ENCODE data around the gene ESRRG.

ESRRG gene

GRCh38 chr1:216732121-216732520 is 8.9 kb upstream of the ESRRG start:
- Histone ChIP-seq H3K36me3 (ENCODE audit: insufficient read depth, low read length) (no peaks in the 10 kb centered on the region), H3F3A (ENCODE audit: low read depth) (no peaks in the 10 kb centered on the region), H3K4me3 (ENCODE audit: low read length, poor library complexity, severe bottlenecking) (no peak overlapping the region), H3K4me1 (ENCODE audit: insufficient read depth, low read length, poor library complexity, severe bottlenecking) (no peaks in the 10 kb centered on the region), H4K20me1 (ENCODE audit: insufficient read depth, low read length, poor library complexity, severe bottlenecking) (no peaks in the 10 kb centered on the region), H2AFZ (ENCODE audit: low read length) (no peak overlapping the region), H3K9ac (ENCODE audit: low read depth, low read length, poor library complexity, severe bottlenecking) (no peak overlapping the region), H3K9me3 (ENCODE audit: insufficient read depth, low read depth, low read length) (0 out of 2 replicates have a peak, but pooled peaks cover 4% of the 10 kb centered on the region), H3K4me2 (ENCODE audit: low read depth, low read length, poor library complexity, severe bottlenecking) (no peak overlapping the region), H3K9me2 (replicated peaks; ENCODE audit: low read depth, low read length) (no peaks in the 10 kb centered on the region), H3K27me3 (ENCODE audit: insufficient read depth, low read length, poor library complexity, severe bottlenecking) (no peaks in the 10 kb centered on the region), H3K79me2 (ENCODE audit: insufficient read depth, low read length) (no peaks in the 10 kb centered on the region)
- TF ChIP-seq CTCF (conservative IDR thresholded peaks at IDR 0.05; ENCODE audit: low read length) (no peak), EZH2phosphoT487 (IDR thresholded peaks at IDR 0.05; ENCODE audit: borderline replicate concordance) (no peak)

DNA sequence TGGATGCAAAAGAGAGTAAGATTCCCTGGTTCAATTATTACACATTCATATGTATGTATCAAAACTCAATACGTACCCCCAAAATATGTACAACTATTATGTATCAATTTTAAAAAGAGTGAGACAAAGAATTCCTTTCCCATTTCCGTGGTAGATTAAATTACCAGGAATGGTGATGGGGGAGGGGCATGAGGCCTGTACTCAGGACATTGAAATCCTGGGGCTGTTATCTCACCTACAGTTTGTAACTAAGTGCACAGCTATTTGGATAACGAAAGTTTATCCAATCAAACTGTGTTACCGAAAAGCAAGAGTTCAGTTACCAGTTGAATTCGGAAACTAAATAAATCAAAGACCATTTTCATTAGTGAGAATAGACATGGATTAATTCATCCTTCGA is 8.3 kb upstream of the ESRRG start:
- Histone ChIP-seq H3F3A (ENCODE audit: low read depth) (no peaks in the 10 kb centered on the region), H3K4me1 (ENCODE audit: insufficient read depth, low read length, poor library complexity, severe bottlenecking) (no peaks in the 10 kb centered on the region), H3K27me3 (ENCODE audit: insufficient read depth, low read length, poor library complexity, severe bottlenecking) (no peaks in the 10 kb centered on the region), H3K9me2 (replicated peaks; ENCODE audit: low read depth, low read length) (no peaks in the 10 kb centered on the region), H3K4me3 (ENCODE audit: low read length, poor library complexity, severe bottlenecking) (no peak overlapping the region), H3K36me3 (ENCODE audit: insufficient read depth, low read length) (no peaks in the 10 kb centered on the region), H3K9me3 (ENCODE audit: insufficient read depth, low read depth, low read length) (0 out of 2 replicates have a peak, but pooled peaks cover 4% of the 10 kb centered on the region), H3K79me2 (ENCODE audit: insufficient read depth, low read length) (no peaks in the 10 kb centered on the region), H3K9ac (ENCODE audit: low read depth, low read length, poor library complexity, severe bottlenecking) (no peak overlapping the region), H2AFZ (ENCODE audit: low read length) (no peak overlapping the region), H3K4me2 (ENCODE audit: low read depth, low read length, poor library complexity, severe bottlenecking) (no peak overlapping the region), H4K20me1 (ENCODE audit: insufficient read depth, low read length, poor library complexity, severe bottlenecking) (no peaks in the 10 kb centered on the region)
- no peak for TF ChIP-seq CTCF (conservative IDR thresholded peaks at IDR 0.05; ENCODE audit: low read length)
- no peak for TF ChIP-seq EZH2phosphoT487 (IDR thresholded peaks at IDR 0.05; ENCODE audit: borderline replicate concordance)

DNA sequence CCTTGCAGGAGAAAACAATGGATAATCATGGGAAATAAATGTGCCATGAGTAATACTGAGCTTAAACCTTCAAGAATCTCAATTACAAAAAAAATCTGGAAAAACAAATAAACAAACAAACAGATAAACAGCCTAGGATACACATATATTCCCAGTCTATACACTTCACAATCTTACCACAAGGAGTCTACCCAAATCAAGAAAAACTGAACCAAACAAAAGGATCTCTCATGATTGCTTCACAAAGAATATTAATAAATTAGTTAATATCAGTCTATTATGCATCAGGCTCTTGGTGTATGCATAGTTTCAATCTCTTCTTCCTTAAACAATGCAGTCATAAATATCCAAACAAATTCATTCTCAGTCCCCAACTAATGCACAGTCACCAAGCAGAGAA is 3.2 kb upstream of the ESRRG start:
- Histone ChIP-seq H3F3A (ENCODE audit: low read depth) (no peaks in the 10 kb centered on the region), H4K20me1 (ENCODE audit: insufficient read depth, low read length, poor library complexity, severe bottlenecking) (no peaks in the 10 kb centered on the region), H3K9me3 (ENCODE audit: insufficient read depth, low read depth, low read length) (0 out of 2 replicates have a peak, but pooled peaks cover 2% of the 10 kb centered on the region), H3K4me1 (ENCODE audit: insufficient read depth, low read length, poor library complexity, severe bottlenecking) (no peaks in the 10 kb centered on the region), H3K9ac (ENCODE audit: low read depth, low read length, poor library complexity, severe bottlenecking) (no peak overlapping the region), H3K79me2 (ENCODE audit: insufficient read depth, low read length) (no peaks in the 10 kb centered on the region), H3K4me2 (ENCODE audit: low read depth, low read length, poor library complexity, severe bottlenecking) (no peak overlapping the region), H3K9me2 (replicated peaks; ENCODE audit: low read depth, low read length) (no peaks in the 10 kb centered on the region), H3K27me3 (ENCODE audit: insufficient read depth, low read length, poor library complexity, severe bottlenecking) (no peaks in the 10 kb centered on the region), H2AFZ (ENCODE audit: low read length) (no peak overlapping the region), H3K4me3 (ENCODE audit: low read length, poor library complexity, severe bottlenecking) (no peak overlapping the region), H3K36me3 (ENCODE audit: insufficient read depth, low read length) (no peaks in the 10 kb centered on the region)
- TF ChIP-seq EZH2phosphoT487 (IDR thresholded peaks at IDR 0.05; ENCODE audit: borderline replicate concordance) (no peak), CTCF (conservative IDR thresholded peaks at IDR 0.05; ENCODE audit: low read length) (no peak)

Measured in Loucy (cell line).